PFSK-1 (cell line): ENCODE data around the gene RAD51B.

Experiments used
- POLR2AphosphoS5 ChIP-seq: IDR thresholded peaks from 2 replicates; pipeline ENCODE4 v1.6.1; 2012; ENCODE audit warnings: low read depth, mild to moderate bottlenecking, control low read depth, low read length, moderate library complexity
- REST ChIP-seq, 2 experiments: IDR thresholded peaks; 2 replicates each; pipeline versions ENCODE4 v1.6.1 to v1.8.0; 2011 to 2012; ENCODE audit warnings: low read depth in 2 of 2, low read length in 2 of 2, control low read depth in 1 of 2, inconsistent platforms in 1 of 2, mild to moderate bottlenecking in 1 of 2, moderate library complexity in 1 of 2; ENCODE audit not compliant: insufficient read depth in 1 of 2
- SIN3A ChIP-seq: IDR thresholded peaks from 2 replicates; pipeline ENCODE4 v1.6.1; 2012; ENCODE audit warnings: mild to moderate bottlenecking, low read length, moderate library complexity, borderline replicate concordance; ENCODE audit not compliant: insufficient read depth

GRCh38 chr14:68612049-68612448 lies 792.5 kb downstream of the RAD51B start:
- no peak for TF ChIP-seq POLR2AphosphoS5
- TF ChIP-seq SIN3A: no peak
- TF ChIP-seq REST (IDR thresholded peaks at IDR 0.05; ENCODE audit: insufficient read depth in 1 of 2, low read depth in 2 of 2, low read length in 2 of 2): no peak
